Rectal smooth muscle tissue (tissue), 1 donor: ENCODE data around the gene CLDN19.
"Not testable (repeated sequence)": the region's sequence is repeated elsewhere in the genome, so short reads cannot be mapped to it uniquely, and the experiment has no call there.

Source experiments
- H3K27ac ChIP-seq: one replicate; pipeline ENCODE4 v1.7.0; 2013; ENCODE audit warnings: low read depth, low read length, inconsistent platforms
- H3K27me3 ChIP-seq: one replicate; pipeline ENCODE4 v1.7.0; 2013; ENCODE audit warnings: low read length; ENCODE audit not compliant: control insufficient read depth, insufficient read depth
- H3K36me3 ChIP-seq: one replicate; pipeline ENCODE4 v1.7.0; 2013; ENCODE audit warnings: low read length; ENCODE audit not compliant: control insufficient read depth, insufficient read depth
- H3K4me1 ChIP-seq: one replicate; pipeline ENCODE4 v1.7.0; 2013; ENCODE audit warnings: low read length; ENCODE audit not compliant: control insufficient read depth, insufficient read depth
- H3K4me3 ChIP-seq: one replicate; pipeline ENCODE4 v1.7.0; 2013; ENCODE audit warnings: low read length
- H3K9ac ChIP-seq: one replicate; pipeline ENCODE4 v1.7.0; 2013; ENCODE audit warnings: low read length

Gene CLDN19

DNA sequence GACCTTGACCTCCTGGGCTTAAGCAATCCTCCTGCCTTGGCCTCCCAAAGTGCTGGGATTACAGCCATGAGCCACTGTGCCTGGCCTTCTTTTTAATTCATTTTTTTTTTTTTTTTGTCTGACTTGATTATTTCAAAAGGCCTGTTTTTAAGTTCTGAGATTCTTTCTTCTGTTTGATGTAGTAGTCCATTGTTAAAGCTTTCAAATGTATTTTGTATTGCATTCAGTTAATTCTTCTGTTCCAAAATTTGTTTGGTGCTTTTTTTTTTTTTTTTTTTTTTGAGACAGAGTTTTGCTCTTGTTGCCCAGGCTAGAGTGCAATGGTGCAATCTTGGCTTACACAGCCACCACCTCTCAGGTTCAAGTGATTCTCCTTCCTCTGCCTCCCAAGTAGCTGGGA lies 25.6 kb downstream of the CLDN19 start:
- not testable (repeated sequence) for H3K9ac ChIP-seq, H3K36me3 ChIP-seq, H3K27ac ChIP-seq, H3K4me3 ChIP-seq, H3K27me3 ChIP-seq, H3K4me1 ChIP-seq

DNA sequence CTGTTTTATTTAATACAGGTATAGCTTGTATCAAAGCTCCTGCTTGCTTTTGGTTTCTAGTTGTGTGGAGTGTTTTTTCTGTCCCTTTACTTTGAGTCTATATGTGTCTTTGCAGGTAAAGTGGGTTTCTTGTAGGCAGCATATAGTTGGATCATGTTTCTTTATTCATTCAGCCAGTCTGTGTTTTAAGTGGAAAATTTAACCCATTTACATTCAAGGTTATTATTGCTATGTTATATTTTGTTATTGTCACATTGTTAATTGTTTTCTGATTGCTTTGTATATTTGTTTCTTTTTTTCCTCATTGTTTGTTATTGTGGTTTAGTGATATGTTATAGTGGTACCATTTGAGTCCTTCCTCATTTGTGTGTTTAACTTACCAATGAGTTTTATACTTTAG lies 26.7 kb downstream of the CLDN19 start:
- no peak overlapping the region for H3K4me3 ChIP-seq
- H3K4me1 ChIP-seq = no peaks in the 10 kb centered on the region
- H3K27ac ChIP-seq = no peak overlapping the region
- no peaks in the 10 kb centered on the region for H3K27me3 ChIP-seq
- H3K9ac ChIP-seq = no peak overlapping the region
- peaks cover 3% of the 10 kb centered on the region for H3K36me3 ChIP-seq

DNA sequence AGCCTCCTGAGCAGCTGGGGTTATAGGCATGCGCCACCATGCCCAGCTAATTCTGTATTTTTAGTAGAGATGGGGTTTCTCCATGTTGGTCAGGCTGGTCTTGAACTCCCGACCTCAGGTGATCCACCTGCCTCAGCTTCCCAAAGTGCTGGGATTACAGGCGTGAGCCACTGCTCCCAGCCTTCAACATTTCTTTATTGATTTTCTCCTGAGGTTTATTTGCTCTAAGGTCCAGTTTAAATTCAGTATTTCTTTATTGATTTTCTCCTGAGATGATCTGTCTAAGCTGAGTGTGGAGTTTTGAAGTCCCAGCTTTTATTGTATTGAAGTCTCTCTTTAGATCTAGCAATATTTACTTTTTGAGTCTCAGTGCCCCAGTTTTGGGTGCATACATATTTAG lies 27.2 kb downstream of the CLDN19 start:
- not testable (repeated sequence) for H3K27ac ChIP-seq, H3K27me3 ChIP-seq, H3K4me3 ChIP-seq, H3K4me1 ChIP-seq, H3K36me3 ChIP-seq, H3K9ac ChIP-seq

DNA sequence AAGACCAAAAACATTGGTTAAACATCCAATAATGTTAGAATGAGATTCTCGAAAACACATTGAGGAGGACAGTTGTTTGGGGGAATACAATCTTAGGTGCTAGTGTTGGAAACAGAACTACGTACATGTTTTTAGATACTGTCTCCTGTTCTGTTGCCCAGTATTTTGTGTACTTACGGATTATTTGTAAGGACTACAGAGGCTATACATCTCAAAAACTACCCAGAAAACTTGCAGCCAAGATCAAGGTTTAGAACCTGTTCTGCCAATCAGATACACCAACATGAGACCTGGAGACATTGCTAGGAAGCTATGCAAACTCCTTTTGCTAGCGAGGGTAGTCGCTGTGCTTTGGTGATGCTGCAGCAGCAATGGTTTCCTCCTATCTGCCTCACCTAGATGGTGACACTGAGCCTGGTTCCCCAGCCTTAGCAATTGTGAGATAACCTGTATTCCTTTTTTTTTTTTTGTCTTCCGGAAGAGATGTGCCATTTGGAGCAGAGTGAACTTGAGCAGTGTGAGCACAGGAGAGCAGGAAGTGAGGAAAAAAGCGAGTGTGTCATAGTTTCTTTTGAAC lies 36.1 kb downstream of the CLDN19 start:
- Histone ChIP-seq H3K4me1 (no peaks in the 10 kb centered on the region), H3K27ac (no peak overlapping the region), H3K27me3 (no peaks in the 10 kb centered on the region), H3K4me3 (no peak overlapping the region), H3K9ac (no peak overlapping the region), H3K36me3 (peaks cover 18% of the 10 kb centered on the region)

DNA sequence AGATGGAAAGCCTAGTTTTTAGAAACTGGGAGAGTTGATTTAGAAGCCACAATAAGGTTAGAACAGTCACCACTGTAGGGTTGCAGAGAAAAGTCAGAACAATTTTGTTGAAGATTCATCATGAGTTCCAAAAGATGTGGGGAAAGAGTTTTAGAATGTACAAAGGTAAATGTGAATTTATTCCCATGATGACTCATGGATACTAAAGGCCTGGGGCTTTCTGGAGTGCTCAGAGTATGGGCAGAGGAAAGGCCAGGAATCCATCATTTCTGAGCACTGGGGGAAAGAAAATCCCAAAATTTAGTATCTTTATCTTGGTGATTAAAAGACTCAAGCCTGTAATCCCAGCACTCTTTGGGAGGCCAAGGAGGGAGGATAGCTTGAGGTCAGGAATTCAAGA lies 40.0 kb downstream of the CLDN19 start:
- H3K9ac ChIP-seq = no peak overlapping the region
- no peak overlapping the region for H3K27ac ChIP-seq
- no peaks in the 10 kb centered on the region for H3K4me1 ChIP-seq
- no peaks in the 10 kb centered on the region for H3K27me3 ChIP-seq
- peaks cover 29% of the 10 kb centered on the region for H3K36me3 ChIP-seq
- H3K4me3 ChIP-seq = no peak overlapping the region

DNA sequence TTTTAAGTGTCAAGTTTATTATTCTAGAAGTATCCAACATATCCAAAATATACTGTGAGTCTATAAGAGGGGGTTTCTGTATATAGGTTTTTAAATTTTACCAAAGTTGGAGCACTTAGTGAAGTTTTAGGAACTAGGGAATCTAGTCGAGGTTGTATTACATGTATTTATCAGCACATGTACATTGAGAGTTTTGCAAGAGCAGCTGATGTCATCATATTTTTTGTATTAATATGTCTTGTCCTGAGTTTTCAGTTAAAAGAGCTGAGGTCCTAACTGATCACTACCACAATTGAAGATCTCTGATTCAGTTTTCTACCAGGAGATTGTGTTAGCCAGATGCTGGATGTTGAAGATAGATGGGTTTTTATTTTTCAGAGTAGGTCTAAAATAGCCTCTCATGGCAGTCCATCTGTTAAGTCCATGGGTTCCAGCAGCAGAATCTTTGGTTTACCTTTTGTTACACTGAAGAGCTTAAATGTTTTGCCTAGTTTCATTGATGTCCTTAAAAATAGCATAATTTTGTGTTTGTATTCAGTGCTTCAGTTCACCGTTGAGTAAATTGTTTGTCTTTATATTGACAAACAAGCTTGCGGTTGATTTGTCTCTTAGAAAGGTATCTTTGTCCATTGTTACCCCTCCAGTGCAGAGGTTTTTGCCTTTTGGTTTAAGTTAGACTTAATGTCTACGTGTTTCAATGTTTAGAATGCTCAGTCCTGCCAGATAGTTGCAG lies 41.8 kb downstream of the CLDN19 start:
- no peak overlapping the region for H3K4me3 ChIP-seq
- H3K27ac ChIP-seq = no peak overlapping the region
- H3K27me3 ChIP-seq = no peaks in the 10 kb centered on the region
- H3K9ac ChIP-seq = no peak overlapping the region
- peaks cover 21% of the 10 kb centered on the region for H3K36me3 ChIP-seq
- H3K4me1 ChIP-seq = no peaks in the 10 kb centered on the region

DNA sequence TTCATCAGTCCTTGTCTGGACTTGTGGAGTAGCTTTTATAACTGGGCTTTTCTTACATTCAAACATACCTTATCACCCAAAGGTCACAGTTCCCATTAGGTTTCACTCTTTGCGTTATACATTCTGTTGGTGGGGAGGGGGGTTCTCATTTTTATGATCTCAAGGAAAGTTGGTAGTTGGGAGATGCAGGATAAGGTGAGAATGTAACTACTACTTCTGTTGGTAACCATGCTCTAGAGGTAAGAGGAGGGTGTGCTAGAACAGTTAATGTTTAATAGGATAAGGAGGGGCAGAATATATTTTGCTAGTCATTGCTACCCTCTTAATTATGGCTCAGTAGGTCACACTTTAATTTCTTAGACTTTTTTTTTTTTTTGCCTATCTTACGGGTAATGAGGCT lies 47.1 kb downstream of the CLDN19 start:
- peaks cover 14% of the 10 kb centered on the region for H3K36me3 ChIP-seq
- H3K27me3 ChIP-seq = no peaks in the 10 kb centered on the region
- H3K27ac ChIP-seq = no peak overlapping the region
- no peak overlapping the region for H3K9ac ChIP-seq
- H3K4me3 ChIP-seq = no peak overlapping the region
- H3K4me1 ChIP-seq = peaks cover 5% of the 10 kb centered on the region

DNA sequence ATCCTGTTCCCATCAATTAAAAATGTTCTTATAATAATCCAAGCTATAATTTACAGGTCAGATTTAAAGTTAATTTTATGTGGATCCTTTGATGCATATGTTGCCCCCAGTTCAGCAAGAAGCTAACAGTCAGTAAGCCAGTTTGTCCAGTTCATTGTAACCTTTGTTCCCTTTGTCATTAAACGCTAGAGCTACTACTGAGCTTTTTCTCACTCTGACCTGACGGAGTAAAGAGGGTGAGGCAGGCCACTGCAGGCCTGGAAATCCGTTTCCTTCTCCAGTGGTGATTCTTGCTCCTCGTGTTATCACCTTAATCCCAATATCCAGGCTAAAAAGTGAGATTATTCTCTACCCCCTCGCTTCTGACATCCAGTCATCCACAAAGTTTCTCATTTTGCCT lies 47.6 kb downstream of the CLDN19 start:
- Histone ChIP-seq H3K27ac (no peak overlapping the region), H3K27me3 (no peaks in the 10 kb centered on the region), H3K9ac (no peak overlapping the region), H3K4me3 (no peak overlapping the region), H3K36me3 (peaks cover 10% of the 10 kb centered on the region), H3K4me1 (peaks cover 5% of the 10 kb centered on the region)

DNA sequence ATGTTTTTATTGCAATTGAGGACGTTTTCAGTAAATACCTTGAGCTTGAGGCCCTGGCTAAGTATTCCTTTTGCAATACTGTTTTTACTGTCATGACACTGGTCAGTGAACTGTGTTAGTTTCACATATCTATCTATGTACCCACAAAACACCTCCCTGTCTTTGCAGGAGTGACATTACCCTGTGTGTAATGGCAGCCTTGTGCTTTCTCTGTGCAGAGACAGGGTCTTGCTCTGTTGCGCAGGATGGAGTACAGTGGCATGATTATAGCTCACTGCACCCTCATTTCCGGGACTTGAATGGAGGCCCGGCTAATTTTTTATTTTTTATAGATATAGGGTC lies 48.9 kb downstream of the CLDN19 start:
- Histone ChIP-seq H3K4me1 (peaks cover 5% of the 10 kb centered on the region), H3K4me3 (no peak overlapping the region), H3K27me3 (no peaks in the 10 kb centered on the region), H3K9ac (peak overlapping the region; percentile 25), H3K27ac (no peak overlapping the region), H3K36me3 (peaks cover under 1% of the 10 kb centered on the region)

DNA sequence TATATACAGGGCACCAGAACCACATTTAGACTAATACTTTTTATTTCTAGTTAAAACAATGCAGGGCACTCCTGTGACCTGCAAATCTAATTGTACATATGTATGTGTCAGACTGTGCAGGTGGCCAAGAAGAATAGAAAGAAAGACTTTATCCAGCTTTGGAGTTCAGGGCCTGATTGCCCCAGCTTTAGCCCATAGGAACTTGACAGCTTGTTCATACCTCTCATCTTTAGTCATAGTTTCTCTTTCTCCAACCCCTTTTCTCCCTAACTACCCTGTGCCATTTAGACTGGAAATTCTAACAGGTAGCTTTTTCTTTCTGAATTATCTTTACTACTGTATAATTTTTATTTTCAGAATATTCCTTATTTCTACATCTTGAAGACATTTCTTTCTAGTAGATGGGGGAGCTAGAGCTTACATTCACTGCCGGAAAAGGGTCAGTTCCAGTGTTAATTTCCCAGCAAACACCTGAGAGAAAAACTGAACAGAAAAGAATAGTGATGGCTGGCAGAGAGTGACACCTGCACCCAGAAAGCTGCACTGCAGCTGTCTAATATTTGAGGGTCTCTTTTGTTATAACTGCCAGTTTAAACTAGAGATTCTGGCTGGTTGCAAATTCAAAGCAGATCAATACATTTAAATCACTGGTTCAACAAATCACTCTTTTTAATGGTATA lies 49.4 kb downstream of the CLDN19 start:
- no peaks in the 10 kb centered on the region for H3K27me3 ChIP-seq
- no peaks in the 10 kb centered on the region for H3K36me3 ChIP-seq
- H3K9ac ChIP-seq = no peak overlapping the region
- H3K4me1 ChIP-seq = peaks cover 5% of the 10 kb centered on the region
- H3K27ac ChIP-seq = no peak overlapping the region
- no peak overlapping the region for H3K4me3 ChIP-seq

DNA sequence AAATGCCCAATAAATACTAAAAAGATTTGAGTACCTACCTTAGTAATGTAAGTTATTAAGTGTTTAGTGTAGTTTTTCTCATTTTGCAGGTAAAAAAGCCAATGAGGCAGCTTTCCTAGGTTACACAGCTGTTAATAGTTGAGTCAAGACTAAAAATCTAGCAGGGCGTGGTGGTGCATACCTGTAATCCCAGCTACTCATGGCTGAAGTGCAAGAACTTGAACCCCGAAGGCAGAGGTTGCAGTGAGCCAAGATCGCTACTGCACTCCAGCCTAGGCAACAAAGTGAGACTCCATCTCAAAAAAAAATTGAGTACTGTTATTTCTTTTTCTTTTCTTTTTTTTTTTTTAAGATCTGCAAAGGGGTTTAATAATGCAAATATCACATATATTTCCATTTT lies 50.1 kb downstream of the CLDN19 start:
- no peaks in the 10 kb centered on the region for H3K36me3 ChIP-seq
- H3K4me3 ChIP-seq = no peak overlapping the region
- no peaks in the 10 kb centered on the region for H3K27me3 ChIP-seq
- no peak overlapping the region for H3K27ac ChIP-seq
- no peak overlapping the region for H3K9ac ChIP-seq
- peaks cover 5% of the 10 kb centered on the region for H3K4me1 ChIP-seq

DNA sequence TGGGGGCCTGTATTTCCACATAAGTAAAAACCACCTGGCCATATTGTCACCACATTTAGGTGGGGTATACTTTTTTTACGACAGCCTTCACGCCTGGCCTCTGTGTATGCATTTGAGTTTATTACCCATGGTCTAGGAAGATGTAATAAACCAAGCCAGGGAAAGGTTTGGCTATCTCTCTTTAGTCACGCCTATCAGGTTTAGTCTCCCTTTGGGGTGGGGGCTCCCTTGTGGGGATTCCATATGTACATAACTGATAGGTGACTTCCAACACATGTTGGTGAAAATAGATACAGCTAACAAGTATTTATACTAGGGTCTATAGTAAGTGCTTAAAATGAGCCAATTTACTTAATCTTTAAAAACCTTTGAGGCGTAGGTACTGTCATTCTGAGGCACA lies 53.6 kb downstream of the CLDN19 start:
- Histone ChIP-seq H3K9ac (no peak overlapping the region), H3K36me3 (peaks cover 4% of the 10 kb centered on the region), H3K27ac (no peak overlapping the region), H3K27me3 (no peaks in the 10 kb centered on the region), H3K4me3 (no peak overlapping the region), H3K4me1 (peaks cover 17% of the 10 kb centered on the region)

DNA sequence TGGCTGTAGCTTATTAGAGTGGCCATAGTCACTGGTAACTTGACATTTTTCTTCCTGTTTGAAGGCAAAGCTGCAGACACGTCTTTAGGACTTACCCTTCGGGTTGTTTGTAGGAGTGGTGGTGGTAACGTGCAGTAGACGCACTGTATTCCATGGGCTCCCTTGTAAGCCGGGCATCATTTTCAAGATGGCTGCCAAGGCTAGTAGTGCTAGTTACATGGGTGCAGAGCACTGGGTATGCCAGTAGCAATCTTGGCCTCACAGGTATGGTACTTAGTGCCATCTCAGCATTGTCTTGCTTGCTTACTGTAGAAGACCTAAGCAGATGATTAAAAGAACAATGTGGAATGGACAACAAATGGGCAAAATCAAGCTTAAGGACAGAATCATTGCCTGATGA lies 55.9 kb downstream of the CLDN19 start:
- Histone ChIP-seq H3K27me3 (no peaks in the 10 kb centered on the region), H3K9ac (no peak overlapping the region), H3K36me3 (peaks cover 4% of the 10 kb centered on the region), H3K4me3 (peak overlapping the region; percentile 67), H3K27ac (no peak overlapping the region), H3K4me1 (peaks cover 16% of the 10 kb centered on the region)
